ENCODE results near the gene HELZ2. TPM values are rescaled to one million over a fixed set of nuclear protein-coding genes. Genes with fewer than 3 reads are reported as not detected.

HELZ2 gene
- total RNA-seq, 1 experiment from 2014 or later = 27.9 TPM

DNA sequence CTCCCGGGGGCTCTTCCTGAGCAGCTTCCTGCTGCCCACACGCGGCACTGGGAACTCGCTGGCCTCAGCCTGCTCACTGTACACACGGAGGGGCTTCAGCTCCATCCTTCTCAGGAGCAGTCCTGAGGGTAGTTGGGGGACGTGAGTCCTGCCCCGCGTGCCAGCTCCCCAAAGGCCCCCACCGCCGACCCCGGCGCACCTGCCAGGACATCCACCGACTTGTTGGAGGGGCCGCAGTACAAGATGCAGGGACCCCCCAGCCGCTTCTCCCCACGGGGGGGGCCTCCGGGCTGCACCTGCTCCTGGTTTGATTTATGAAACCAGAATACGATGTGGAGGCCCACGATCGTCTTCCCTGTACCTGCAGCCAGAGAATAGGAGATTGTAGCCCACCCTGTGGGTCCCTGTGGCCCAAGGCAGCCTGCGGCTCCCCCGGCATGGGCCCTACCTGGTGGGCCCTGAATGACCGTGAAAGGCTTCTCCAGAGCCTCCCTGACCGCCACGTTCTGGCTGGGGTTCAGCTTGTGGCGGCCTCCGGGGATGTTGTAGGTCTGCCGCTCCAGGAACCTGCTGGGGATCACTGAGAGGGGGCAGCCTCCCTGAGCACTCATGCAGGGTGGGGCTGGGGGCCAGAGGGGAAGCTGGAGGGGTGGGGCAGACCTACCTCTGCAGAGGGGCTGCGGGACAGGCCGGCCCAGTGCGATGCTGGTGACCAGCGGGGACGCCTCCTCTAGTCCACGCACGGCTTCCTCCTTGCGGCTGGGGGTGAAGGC is 12.2 kb downstream of the HELZ2 start:
- no peak overlapping the region for H3K27ac Mint-ChIP-seq

More for the DNA sequence above, 12.2 kb downstream of the HELZ2 start:
- Histone ChIP-seq H2BK20ac (ENCODE audit: low read depth, low read length, poor library complexity, severe bottlenecking) (no peak overlapping the region), H3K9me3 (ENCODE audit: control insufficient read depth, low read depth, low read length) (no peaks in the 10 kb centered on the region), H3K56ac (ENCODE audit: insufficient read length, low read depth, low read length) (no peak overlapping the region), H2AK5ac (ENCODE audit: insufficient read length, low read length) (no peak overlapping the region), H3K4me1 (ENCODE audit: insufficient read depth, low read length) (no peaks in the 10 kb centered on the region), H4K20me1 (ENCODE audit: control insufficient read depth, insufficient read depth, insufficient read length) (no peaks in the 10 kb centered on the region), H3K79me1 (ENCODE audit: insufficient read depth, low read depth, low read length, poor library complexity, severe bottlenecking) (no peaks in the 10 kb centered on the region), H2BK12ac (ENCODE audit: insufficient read length, low read depth, low read length) (no peak overlapping the region), H3K27ac (ENCODE audit: insufficient read length, low read depth, low read length) (no peak overlapping the region), H4K8ac (replicated peaks; ENCODE audit: insufficient read length, low read depth, low read length) (no peak overlapping the region), H3K4me2 (ENCODE audit: insufficient read depth, insufficient read length, low read length) (no peak overlapping the region), H3K18ac (ENCODE audit: insufficient read length, low read depth, low read length) (no peak overlapping the region), H2BK15ac (ENCODE audit: low read depth, low read length) (no peak overlapping the region), H2BK5ac (ENCODE audit: insufficient read length, low read length) (no peak overlapping the region), H3K23me2 (ENCODE audit: insufficient read length, low read depth, low read length, poor library complexity, severe bottlenecking) (no peaks in the 10 kb centered on the region), H4K5ac (ENCODE audit: insufficient read length, low read depth, low read length) (no peak overlapping the region), H3K23ac (ENCODE audit: insufficient read length, low read depth, low read length) (no peak overlapping the region), H2BK120ac (ENCODE audit: low read depth, low read length, poor library complexity, severe bottlenecking) (no peak overlapping the region), H3K79me2 (ENCODE audit: insufficient read depth, low read length) (no peaks in the 10 kb centered on the region), H3K9ac (ENCODE audit: extremely low read depth, insufficient read length, low read length) (no peak overlapping the region), H2AFZ (ENCODE audit: low read length) (no peak overlapping the region), H3T11ph (ENCODE audit: low read length) (no peak overlapping the region), H3K4ac (ENCODE audit: low read depth, low read length) (no peak overlapping the region), H3K14ac (ENCODE audit: insufficient read depth, low read length) (no peak overlapping the region; the same call in 1 of the 2 replicates), H4K91ac (ENCODE audit: insufficient read length, low read depth, low read length) (no peak overlapping the region), H3K27me3 (ENCODE audit: insufficient read depth, low read length) (no peaks in the 10 kb centered on the region)
- TF ChIP-seq, protein P1, sequence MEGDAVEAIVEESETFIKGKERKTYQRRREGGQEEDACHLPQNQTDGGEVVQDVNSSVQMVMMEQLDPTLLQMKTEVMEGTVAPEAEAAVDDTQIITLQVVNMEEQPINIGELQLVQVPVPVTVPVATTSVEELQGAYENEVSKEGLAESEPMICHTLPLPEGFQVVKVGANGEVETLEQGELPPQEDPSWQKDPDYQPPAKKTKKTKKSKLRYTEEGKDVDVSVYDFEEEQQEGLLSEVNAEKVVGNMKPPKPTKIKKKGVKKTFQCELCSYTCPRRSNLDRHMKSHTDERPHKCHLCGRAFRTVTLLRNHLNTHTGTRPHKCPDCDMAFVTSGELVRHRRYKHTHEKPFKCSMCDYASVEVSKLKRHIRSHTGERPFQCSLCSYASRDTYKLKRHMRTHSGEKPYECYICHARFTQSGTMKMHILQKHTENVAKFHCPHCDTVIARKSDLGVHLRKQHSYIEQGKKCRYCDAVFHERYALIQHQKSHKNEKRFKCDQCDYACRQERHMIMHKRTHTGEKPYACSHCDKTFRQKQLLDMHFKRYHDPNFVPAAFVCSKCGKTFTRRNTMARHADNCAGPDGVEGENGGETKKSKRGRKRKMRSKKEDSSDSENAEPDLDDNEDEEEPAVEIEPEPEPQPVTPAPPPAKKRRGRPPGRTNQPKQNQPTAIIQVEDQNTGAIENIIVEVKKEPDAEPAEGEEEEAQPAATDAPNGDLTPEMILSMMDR (conservative IDR thresholded peaks at IDR 0.05) = no peak
- WGBS (ENCODE audit: extremely low coverage, insufficient read length, low lambda C conversion rate) = no CpG with 5 or more reads among the region's 36 CpGs
- no peak overlapping the region for H3K4me3 Mint-ChIP-seq
- H3K9me3 Mint-ChIP-seq = no peaks in the 10 kb centered on the region
- no peaks in the 10 kb centered on the region for H3K27me3 Mint-ChIP-seq (ENCODE audit: low read depth)
- H3K36me3 Mint-ChIP-seq (ENCODE audit: insufficient read depth in 1 of 3, low read depth in 3 of 3) = peaks cover 3 to 12% (median 11%) of the 10 kb centered on the region in 3 experiments; a peak in 6 of 7 replicates
- no peak for DNase-seq
- peaks cover 5 to 6% of the 10 kb centered on the region in 2 experiments for H3K4me1 Mint-ChIP-seq
